ENCODE measurements around the gene GAS7. TPM values are rescaled to one million over a fixed set of nuclear protein-coding genes. Genes with fewer than 3 reads are reported as not detected.

GAS7 gene
- total RNA-seq, 1 donor from 2014 or later = 8.5 TPM

GRCh38 chr17:10192461-10192860 is 5.9 kb downstream of the GAS7 start:
- H3K27me3 ChIP-seq (ENCODE audit: insufficient read depth, low read length) = peaks cover 14% of the 10 kb centered on the region
- peaks cover 14% of the 10 kb centered on the region for H3K36me3 Mint-ChIP-seq (ENCODE audit: low read depth, unreplicated experiment)
- no peak overlapping the region for H3K9ac ChIP-seq (ENCODE audit: low read length)
- H3K27ac Mint-ChIP-seq (ENCODE audit: unreplicated experiment) = no peak overlapping the region
- no peak overlapping the region for H3K27ac ChIP-seq (ENCODE audit: low read depth, low read length)
- H3K4me1 Mint-ChIP-seq (ENCODE audit: low read depth, unreplicated experiment) = peaks cover 14% of the 10 kb centered on the region
- no peaks in the 10 kb centered on the region for H3K4me1 ChIP-seq (ENCODE audit: insufficient read depth, low read length)
- H3K4me3 ChIP-seq (ENCODE audit: insufficient read depth, low read depth, low read length) = no peak overlapping the region
- no peak overlapping the region for H3K4me2 ChIP-seq (ENCODE audit: low read length)
- no peaks in the 10 kb centered on the region for H4K20me1 ChIP-seq (ENCODE audit: insufficient read depth, low read length)
- H2AFZ ChIP-seq (ENCODE audit: low read depth, low read length) = no peak overlapping the region
- H3K4me3 Mint-ChIP-seq (ENCODE audit: unreplicated experiment) = no peak overlapping the region
- no peaks in the 10 kb centered on the region for H3K9me3 ChIP-seq (ENCODE audit: insufficient read depth, low read depth, low read length)
- no peaks in the 10 kb centered on the region for H3K79me2 ChIP-seq (ENCODE audit: insufficient read depth, low read length)
- H3K27me3 Mint-ChIP-seq (ENCODE audit: low read depth, unreplicated experiment) = peaks cover 31% of the 10 kb centered on the region
- DNase-seq (ENCODE audit: low read depth) (no peak), FAIRE-seq (no peak)
- H3K9me3 Mint-ChIP-seq (ENCODE audit: unreplicated experiment) = peaks cover 15% of the 10 kb centered on the region
- no peaks in the 10 kb centered on the region for H3K36me3 ChIP-seq (ENCODE audit: insufficient read depth, low read length)
- TF ChIP-seq, protein P1, sequence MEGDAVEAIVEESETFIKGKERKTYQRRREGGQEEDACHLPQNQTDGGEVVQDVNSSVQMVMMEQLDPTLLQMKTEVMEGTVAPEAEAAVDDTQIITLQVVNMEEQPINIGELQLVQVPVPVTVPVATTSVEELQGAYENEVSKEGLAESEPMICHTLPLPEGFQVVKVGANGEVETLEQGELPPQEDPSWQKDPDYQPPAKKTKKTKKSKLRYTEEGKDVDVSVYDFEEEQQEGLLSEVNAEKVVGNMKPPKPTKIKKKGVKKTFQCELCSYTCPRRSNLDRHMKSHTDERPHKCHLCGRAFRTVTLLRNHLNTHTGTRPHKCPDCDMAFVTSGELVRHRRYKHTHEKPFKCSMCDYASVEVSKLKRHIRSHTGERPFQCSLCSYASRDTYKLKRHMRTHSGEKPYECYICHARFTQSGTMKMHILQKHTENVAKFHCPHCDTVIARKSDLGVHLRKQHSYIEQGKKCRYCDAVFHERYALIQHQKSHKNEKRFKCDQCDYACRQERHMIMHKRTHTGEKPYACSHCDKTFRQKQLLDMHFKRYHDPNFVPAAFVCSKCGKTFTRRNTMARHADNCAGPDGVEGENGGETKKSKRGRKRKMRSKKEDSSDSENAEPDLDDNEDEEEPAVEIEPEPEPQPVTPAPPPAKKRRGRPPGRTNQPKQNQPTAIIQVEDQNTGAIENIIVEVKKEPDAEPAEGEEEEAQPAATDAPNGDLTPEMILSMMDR (IDR thresholded peaks at IDR 0.05; ENCODE audit: insufficient read depth, low read depth, low read length) = no peak
- TF ChIP-seq EZH2 (IDR thresholded peaks at IDR 0.05; ENCODE audit: insufficient read depth, low read length) = no peak

GRCh38 chr17:10187456-10187855 is 10.9 kb downstream of the GAS7 start:
- H3K4me1 Mint-ChIP-seq (ENCODE audit: low read depth, unreplicated experiment) = peaks cover 6% of the 10 kb centered on the region
- H3K9me3 Mint-ChIP-seq (ENCODE audit: unreplicated experiment) = no peaks in the 10 kb centered on the region
- H4K20me1 ChIP-seq (ENCODE audit: insufficient read depth, low read length) = no peaks in the 10 kb centered on the region
- H3K79me2 ChIP-seq (ENCODE audit: insufficient read depth, low read length) = no peaks in the 10 kb centered on the region
- no peak overlapping the region for H3K4me3 ChIP-seq (ENCODE audit: insufficient read depth, low read depth, low read length)
- peaks cover 35% of the 10 kb centered on the region for H3K27me3 Mint-ChIP-seq (ENCODE audit: low read depth, unreplicated experiment)
- H3K36me3 Mint-ChIP-seq (ENCODE audit: low read depth, unreplicated experiment) = no peaks in the 10 kb centered on the region
- no peak overlapping the region for H3K27ac ChIP-seq (ENCODE audit: low read depth, low read length)
- no peaks in the 10 kb centered on the region for H3K4me1 ChIP-seq (ENCODE audit: insufficient read depth, low read length)
- H2AFZ ChIP-seq (ENCODE audit: low read depth, low read length) = no peak overlapping the region
- H3K9ac ChIP-seq (ENCODE audit: low read length) = no peak overlapping the region
- no peaks in the 10 kb centered on the region for H3K36me3 ChIP-seq (ENCODE audit: insufficient read depth, low read length)
- DNase-seq (ENCODE audit: low read depth) (no peak), FAIRE-seq (no peak)
- no peak overlapping the region for H3K4me3 Mint-ChIP-seq (ENCODE audit: unreplicated experiment)
- no peaks in the 10 kb centered on the region for H3K9me3 ChIP-seq (ENCODE audit: insufficient read depth, low read depth, low read length)
- no peak overlapping the region for H3K27ac Mint-ChIP-seq (ENCODE audit: unreplicated experiment)
- no peaks in the 10 kb centered on the region for H3K27me3 ChIP-seq (ENCODE audit: insufficient read depth, low read length)
- no peak overlapping the region for H3K4me2 ChIP-seq (ENCODE audit: low read length)
- TF ChIP-seq, protein P1 (IDR thresholded peaks at IDR 0.05; ENCODE audit: insufficient read depth, low read depth, low read length) = no peak
- TF ChIP-seq EZH2 (IDR thresholded peaks at IDR 0.05; ENCODE audit: insufficient read depth, low read length) = no peak

- Mint-ChIP-seq H3K4me1 (ENCODE audit: low read depth, unreplicated experiment) (peaks cover under 1% of the 10 kb centered on the region), H3K27me3 (ENCODE audit: low read depth, unreplicated experiment) (peaks cover 36% of the 10 kb centered on the region), H3K36me3 (ENCODE audit: low read depth, unreplicated experiment) (no peaks in the 10 kb centered on the region), H3K9me3 (ENCODE audit: unreplicated experiment) (no peaks in the 10 kb centered on the region), H3K27ac (ENCODE audit: unreplicated experiment) (no peak overlapping the region), H3K4me3 (ENCODE audit: unreplicated experiment) (no peak overlapping the region)
- no peak for TF ChIP-seq EZH2 (IDR thresholded peaks at IDR 0.05; ENCODE audit: insufficient read depth, low read length)
- TF ChIP-seq, protein P1 (IDR thresholded peaks at IDR 0.05; ENCODE audit: insufficient read depth, low read depth, low read length) = no peak
- Histone ChIP-seq H3K9me3 (ENCODE audit: insufficient read depth, low read depth, low read length) (no peaks in the 10 kb centered on the region), H3K9ac (ENCODE audit: low read length) (no peak overlapping the region), H3K27me3 (ENCODE audit: insufficient read depth, low read length) (no peaks in the 10 kb centered on the region), H3K4me2 (ENCODE audit: low read length) (no peak overlapping the region), H3K4me1 (ENCODE audit: insufficient read depth, low read length) (no peaks in the 10 kb centered on the region), H3K79me2 (ENCODE audit: insufficient read depth, low read length) (no peaks in the 10 kb centered on the region), H2AFZ (ENCODE audit: low read depth, low read length) (no peak overlapping the region), H4K20me1 (ENCODE audit: insufficient read depth, low read length) (no peaks in the 10 kb centered on the region), H3K27ac (ENCODE audit: low read depth, low read length) (no peak overlapping the region), H3K36me3 (ENCODE audit: insufficient read depth, low read length) (no peaks in the 10 kb centered on the region), H3K4me3 (ENCODE audit: insufficient read depth, low read depth, low read length) (no peak overlapping the region)
- FAIRE-seq = no peak
- DNase-seq (ENCODE audit: low read depth) = no peak
Observed at GRCh38 chr17:10186771-10187410, 11.5 kb downstream of the GAS7 start.
